Testis (tissue), 3 donors: Measurements from ENCODE around the gene SGIP1. TPM values are rescaled to one million over a fixed set of nuclear protein-coding genes. Genes with fewer than 3 reads are reported as not detected.
"Not testable (repeated sequence)": the region's sequence is repeated elsewhere in the genome, so short reads cannot be mapped to it uniquely, and the experiment has no call there.

ENCODE experiments used
- DNase-seq: peaks from one replicate; pipeline ENCODE4 v3.0.0-alpha.2; 2019
- H3K27ac ChIP-seq, 2 donors: fragments of 200-600 bp; sonication (generic); one replicate each; pipeline ENCODE4 v1.5.1; 2019
- H3K27me3 ChIP-seq: fragments of 200-600 bp; sonication (generic); one replicate; pipeline ENCODE4 v1.5.1; 2019
- H3K36me3 ChIP-seq: fragments of 200-600 bp; sonication (generic); one replicate; pipeline ENCODE4 v1.5.1; 2017; ENCODE audit warnings: low read depth; ENCODE audit errors: missing control alignments
- H3K4me1 ChIP-seq: fragments of 200-600 bp; sonication (generic); one replicate; pipeline ENCODE4 v1.5.1; 2019
- H3K4me3 ChIP-seq, 2 donors: fragments of 200-600 bp; sonication (generic); one replicate each; pipeline ENCODE4 v1.5.1; 2017 to 2019
- H3K9me3 ChIP-seq: fragments of 200-600 bp; sonication (generic); one replicate; pipeline ENCODE4 v1.5.1; 2017
- POLR2A ChIP-seq: fragments of 450-650 bp; IDR thresholded peaks from one replicate; pipeline ENCODE4 v1.6.1; 2017; ENCODE audit warnings: antibody characterized with exemption, mild to moderate bottlenecking, moderate library complexity
- WGBS, 2 donors: methylation state at CpG; one replicate each; pipeline ENCODE4 v1.1.5; 2018; 5-methylcytosine and 5-hydroxymethylcytosine counted together
- intact Hi-C: fragments of 100-400 bp; cut with DNase I; formaldehyde crosslinking; loops from one replicate; pipeline ENCODE4 v1.15.1; 2023; ENCODE audit warnings: low total_unique reads
- polyA plus RNA-seq: library from polyadenylated mRNA; stranded (reverse); fragments of 350-450 nt; fragmentation: Illumina TruSeq; extraction: RNeasy Lipid Tissue Mini Kit (QIAGEN cat#74804); gene quantifications from one replicate; pipeline ENCODE4 v1.2.3, GENCODE V29; 2014; ENCODE audit warnings: low read depth, low replicate concordance; ENCODE audit not compliant: insufficient read depth
- total RNA-seq, 2 donors: library from RNA; depleted of rRNA; stranded (reverse); fragments of >200 nt; gene quantifications; one replicate each; pipeline ENCODE4 v1.2.3, GENCODE V29; 2016
- TF ChIP-seq, protein P1 (sequence below), 3 experiments: fragments of 450-650 bp in 2 of 3; fragments of 200-600 bp in 1 of 3; sonication (generic) in 1 of 3; IDR thresholded peaks; one replicate each; pipeline ENCODE4 v1.5.1; 2016 to 2019; ENCODE audit warnings: antibody characterized with exemption in 3 of 3, mild to moderate bottlenecking in 2 of 3, moderate library complexity in 1 of 3

The SGIP1 gene
- total and polyA plus RNA-seq, 3 donors from 2014 or later = 11.7 to 67.9 (median 48.1) TPM

DNA sequence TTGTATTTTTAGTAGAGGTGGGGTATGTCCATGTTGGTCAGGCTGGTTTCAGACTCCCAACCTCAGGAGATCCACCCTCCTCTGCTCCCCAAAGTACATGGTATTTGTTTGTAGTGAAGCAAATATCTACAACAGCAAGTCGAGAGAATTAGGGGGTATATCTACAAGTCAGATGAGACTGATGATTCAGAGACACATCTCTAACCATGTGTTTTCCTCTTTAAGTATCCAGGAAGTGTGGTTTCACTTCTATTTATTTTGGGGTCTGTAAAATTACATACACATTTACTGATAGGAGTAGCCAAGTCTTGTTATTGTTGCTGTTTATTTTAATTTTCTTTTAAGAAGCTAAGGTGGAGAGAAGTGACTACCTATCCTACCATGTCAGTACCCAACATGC, 44.9 kb downstream of the SGIP1 start:
- H3K36me3 ChIP-seq = no peaks in the 10 kb centered on the region
- no peaks in the 10 kb centered on the region for H3K27me3 ChIP-seq
- no peaks in the 10 kb centered on the region for H3K9me3 ChIP-seq
- TF ChIP-seq, protein P1, sequence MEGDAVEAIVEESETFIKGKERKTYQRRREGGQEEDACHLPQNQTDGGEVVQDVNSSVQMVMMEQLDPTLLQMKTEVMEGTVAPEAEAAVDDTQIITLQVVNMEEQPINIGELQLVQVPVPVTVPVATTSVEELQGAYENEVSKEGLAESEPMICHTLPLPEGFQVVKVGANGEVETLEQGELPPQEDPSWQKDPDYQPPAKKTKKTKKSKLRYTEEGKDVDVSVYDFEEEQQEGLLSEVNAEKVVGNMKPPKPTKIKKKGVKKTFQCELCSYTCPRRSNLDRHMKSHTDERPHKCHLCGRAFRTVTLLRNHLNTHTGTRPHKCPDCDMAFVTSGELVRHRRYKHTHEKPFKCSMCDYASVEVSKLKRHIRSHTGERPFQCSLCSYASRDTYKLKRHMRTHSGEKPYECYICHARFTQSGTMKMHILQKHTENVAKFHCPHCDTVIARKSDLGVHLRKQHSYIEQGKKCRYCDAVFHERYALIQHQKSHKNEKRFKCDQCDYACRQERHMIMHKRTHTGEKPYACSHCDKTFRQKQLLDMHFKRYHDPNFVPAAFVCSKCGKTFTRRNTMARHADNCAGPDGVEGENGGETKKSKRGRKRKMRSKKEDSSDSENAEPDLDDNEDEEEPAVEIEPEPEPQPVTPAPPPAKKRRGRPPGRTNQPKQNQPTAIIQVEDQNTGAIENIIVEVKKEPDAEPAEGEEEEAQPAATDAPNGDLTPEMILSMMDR (IDR thresholded peaks at IDR 0.05) = no peak
- no peak for TF ChIP-seq POLR2A
- DNase-seq = no peak
- no peak overlapping the region for H3K27ac ChIP-seq
- WGBS, 2 donors = 33 to 67% methylated on average over 1 of the region's 1 CpG
- intact Hi-C loops = no loop called here
- no peak overlapping the region for H3K4me3 ChIP-seq
- H3K4me1 ChIP-seq = peaks cover 3% of the 10 kb centered on the region

DNA sequence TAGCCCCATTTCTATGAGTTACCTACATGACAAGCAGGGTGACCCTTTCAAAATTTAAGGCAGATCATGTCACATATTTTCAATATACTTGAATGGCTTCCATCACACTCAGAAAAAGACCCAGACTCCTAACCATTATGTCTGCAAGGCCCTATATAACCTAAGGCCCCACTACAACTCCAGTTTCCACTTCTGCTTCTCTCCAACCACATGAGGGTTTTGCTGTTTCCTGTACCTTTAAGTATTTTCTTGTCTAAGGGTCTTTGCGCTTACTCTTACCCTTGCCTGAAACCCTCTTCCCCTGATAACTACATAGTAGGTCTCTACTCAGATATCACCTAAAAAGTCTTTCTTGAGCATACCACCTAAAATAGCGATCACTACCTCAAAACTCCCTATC, 46.1 kb downstream of the SGIP1 start:
- H3K4me1 ChIP-seq = peaks cover 3% of the 10 kb centered on the region
- no peak overlapping the region for H3K4me3 ChIP-seq
- TF ChIP-seq POLR2A = no peak
- TF ChIP-seq, protein P1 (IDR thresholded peaks at IDR 0.05) = no peak
- no peak for DNase-seq
- intact Hi-C loops = no loop called here
- 91 to 94% methylated on average over 2 of the region's 2 CpGs for WGBS, 2 donors
- H3K27ac ChIP-seq = no peak overlapping the region
- H3K27me3 ChIP-seq = no peaks in the 10 kb centered on the region
- no peaks in the 10 kb centered on the region for H3K36me3 ChIP-seq
- no peaks in the 10 kb centered on the region for H3K9me3 ChIP-seq

DNA sequence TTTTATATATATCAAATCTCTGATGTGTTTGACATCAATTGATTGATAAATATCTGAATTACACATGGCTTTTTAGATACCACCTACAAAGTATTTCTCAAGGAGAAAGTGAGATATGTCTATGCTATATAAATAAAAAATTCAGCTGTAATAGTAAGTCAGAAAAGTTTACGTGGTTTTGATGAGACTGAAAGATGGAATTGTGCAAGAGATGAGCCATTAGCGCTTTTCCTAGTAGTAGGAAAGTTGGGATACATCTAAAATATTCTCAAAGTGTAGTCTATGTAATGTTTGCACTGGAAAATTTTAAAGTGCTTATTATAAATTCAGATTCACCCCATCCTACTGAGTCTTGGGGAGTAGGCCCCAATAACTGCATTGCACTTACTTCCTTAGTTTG, 49.1 kb downstream of the SGIP1 start:
- TF ChIP-seq POLR2A = no peak
- TF ChIP-seq, protein P1 (IDR thresholded peaks at IDR 0.05) = no peak
- no peak for DNase-seq

DNA sequence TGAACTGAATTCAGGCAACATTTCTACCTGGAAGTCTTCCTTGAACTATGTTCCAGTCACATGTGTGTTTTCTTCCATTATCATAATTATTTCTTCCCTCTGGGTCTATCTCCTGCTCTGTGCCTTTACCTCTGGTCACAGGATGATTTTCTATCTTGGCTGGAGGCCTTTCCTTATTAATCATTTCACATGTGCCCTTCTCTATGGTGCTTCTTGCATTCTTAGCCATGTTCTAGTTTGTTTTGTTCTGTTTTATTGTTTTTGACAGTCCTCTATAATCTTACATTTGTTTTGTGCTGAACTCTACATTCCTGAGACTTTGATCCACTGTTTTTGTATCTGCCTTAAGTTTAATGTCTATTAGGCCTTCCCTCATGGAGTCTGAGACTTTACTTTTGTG, 51.0 kb downstream of the SGIP1 start:
- H3K27me3 ChIP-seq = no peaks in the 10 kb centered on the region
- H3K36me3 ChIP-seq = no peaks in the 10 kb centered on the region
- H3K27ac ChIP-seq = no peak overlapping the region
- intact Hi-C loops = no loop called here
- H3K9me3 ChIP-seq = no peaks in the 10 kb centered on the region
- TF ChIP-seq, protein P1 (IDR thresholded peaks at IDR 0.05) = no peak
- no peak for TF ChIP-seq POLR2A
- H3K4me3 ChIP-seq = no peak overlapping the region
- no peaks in the 10 kb centered on the region for H3K4me1 ChIP-seq
- no peak for DNase-seq

More for the DNA sequence above, 49.1 kb downstream of the SGIP1 start:
- no peaks in the 10 kb centered on the region for H3K27me3 ChIP-seq
- no peak overlapping the region for H3K27ac ChIP-seq
- H3K36me3 ChIP-seq = no peaks in the 10 kb centered on the region
- 98% methylated on average over 2 of the region's 2 CpGs for WGBS, 2 donors
- H3K4me1 ChIP-seq = no peaks in the 10 kb centered on the region
- no peaks in the 10 kb centered on the region for H3K9me3 ChIP-seq
- no peak overlapping the region for H3K4me3 ChIP-seq
- intact Hi-C loops = no loop called here

DNA sequence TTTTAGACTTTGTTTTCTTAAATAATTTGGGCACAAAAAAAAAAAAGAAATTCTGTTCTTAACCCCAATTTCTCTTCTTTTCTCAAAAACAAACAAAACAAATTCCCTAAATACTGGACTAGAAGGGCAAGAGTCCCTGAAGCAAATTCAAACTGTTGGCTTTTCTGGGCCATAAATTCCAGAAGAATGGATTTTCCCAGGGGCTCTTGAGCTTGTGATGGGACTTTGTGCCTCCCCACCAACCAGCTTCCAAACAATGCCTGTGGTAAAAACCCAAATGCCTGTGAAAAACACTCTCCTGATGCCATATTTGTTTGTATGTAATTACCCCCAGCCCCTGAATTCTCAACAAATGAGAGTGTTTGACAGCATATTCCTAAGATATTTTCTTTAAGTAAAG, 55.4 kb downstream of the SGIP1 start:
- TF ChIP-seq, protein P1 (IDR thresholded peaks at IDR 0.05) = no peak
- TF ChIP-seq POLR2A = no peak
- intact Hi-C loops = no loop called here
- Histone ChIP-seq H3K4me3 (no peak overlapping the region), H3K36me3 (no peaks in the 10 kb centered on the region), H3K9me3 (no peaks in the 10 kb centered on the region), H3K27ac (no peak overlapping the region), H3K4me1 (no peaks in the 10 kb centered on the region), H3K27me3 (no peaks in the 10 kb centered on the region)
- no peak for DNase-seq

DNA sequence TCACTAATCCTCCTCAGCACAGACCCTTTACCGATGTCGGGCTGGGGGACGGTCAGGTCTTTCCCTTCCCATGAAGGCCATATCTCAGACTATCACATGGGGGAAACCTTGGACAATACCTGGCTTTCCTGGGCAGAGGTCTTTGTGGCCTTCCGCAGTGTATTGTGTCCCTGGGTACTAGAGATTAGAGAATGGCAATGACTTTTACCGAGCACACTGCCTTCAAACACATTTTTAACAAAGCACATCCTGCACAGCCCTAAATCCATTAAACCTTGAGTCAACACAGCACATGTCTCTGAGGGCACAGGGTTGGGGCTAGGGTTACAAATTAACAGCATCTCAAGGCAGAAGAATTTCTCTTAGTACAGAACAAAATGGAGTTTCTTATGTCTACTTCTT, 58.2 kb downstream of the SGIP1 start:
- H3K27ac ChIP-seq, H3K9me3 ChIP-seq, DNase-seq, H3K4me3 ChIP-seq, intact Hi-C loops, H3K27me3 ChIP-seq, H3K36me3 ChIP-seq, H3K4me1 ChIP-seq: not testable (repeated sequence)
- 53 to 54% methylated on average over 5 of the region's 5 CpGs for WGBS, 2 donors
